HG02759 (cell line): Measurements from ENCODE around the gene TMX2.
"Not testable (repeated sequence)": the region's sequence is repeated elsewhere in the genome, so short reads cannot be mapped to it uniquely, and the experiment has no call there.

Experiments used
- ATAC-seq: cut with Tn5 transposase; IDR thresholded peaks from one replicate; pipeline ENCODE4 v1.9.1; 2021; ENCODE audit warnings: mild to moderate bottlenecking, moderate library complexity; ENCODE audit not compliant: unreplicated experiment

Gene TMX2

DNA sequence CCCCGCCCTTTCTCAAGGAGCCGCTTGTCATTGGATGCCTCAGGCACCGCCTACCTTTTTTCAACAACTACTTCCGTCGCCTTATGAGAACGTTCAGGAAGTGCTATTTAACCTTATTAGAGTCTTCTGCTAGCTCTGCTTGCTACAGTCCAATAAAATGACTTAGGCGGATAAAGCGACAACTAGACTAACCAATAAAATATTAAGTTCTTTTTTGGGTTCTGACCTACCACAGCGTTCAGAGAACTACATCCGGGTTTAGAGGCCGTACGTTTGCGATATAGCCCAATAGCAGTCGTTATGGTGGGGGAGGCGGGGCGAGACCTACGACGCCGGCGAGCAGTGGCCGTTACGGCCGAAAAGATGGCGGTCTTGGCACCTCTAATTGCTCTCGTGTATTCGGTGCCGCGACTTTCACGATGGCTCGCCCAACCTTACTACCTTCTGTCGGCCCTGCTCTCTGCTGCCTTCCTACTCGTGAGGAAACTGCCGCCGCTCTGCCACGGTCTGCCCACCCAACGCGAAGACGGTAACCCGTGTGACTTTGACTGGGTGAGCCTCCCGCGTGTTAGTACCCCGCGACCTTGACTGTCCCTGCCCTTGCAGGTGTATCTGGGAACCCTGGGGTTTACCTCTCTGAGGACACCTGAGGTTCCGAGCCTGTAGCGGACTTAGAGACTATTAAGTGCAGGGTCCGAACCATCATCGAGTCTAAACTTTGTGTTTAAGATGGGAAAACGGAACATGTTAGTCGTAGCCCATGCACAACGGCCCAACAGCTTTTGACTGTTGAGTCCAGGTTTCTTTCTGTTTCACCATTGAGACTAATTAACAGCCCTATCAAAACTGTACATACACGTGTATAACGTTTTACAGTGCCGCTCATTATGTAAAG lies at the start of gene TMX2:
TSS of gene TMX2 (plus strand) at position 338 of the 895 bp plus-strand sequence. CDS start at position 364, 26 bp downstream.
- peak; percentile 88 for ATAC-seq

GRCh38 chr11:57662893-57663292 lies 49.5 kb upstream of the TMX2 start:
- no peak for ATAC-seq

DNA sequence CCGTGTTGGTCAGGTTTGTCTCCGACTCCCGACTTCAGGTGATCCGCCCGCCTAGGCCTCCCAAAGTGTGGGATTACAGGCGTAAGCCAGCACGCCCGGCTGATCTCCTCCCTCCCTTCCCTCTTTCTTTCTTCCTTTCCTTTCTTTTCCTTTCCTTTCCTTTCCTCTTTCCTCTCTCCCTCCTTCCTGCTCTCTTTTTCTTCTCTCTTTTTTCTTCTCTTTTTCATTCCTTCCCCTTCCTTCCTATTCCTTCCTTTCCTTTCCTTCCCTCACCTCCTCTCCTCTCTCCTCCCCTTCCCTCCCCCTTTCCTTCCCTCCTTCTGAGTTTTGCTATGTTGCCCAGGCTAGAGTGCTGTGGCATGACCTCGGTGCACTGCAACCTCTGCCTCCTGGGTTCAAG lies 48.4 kb upstream of the TMX2 start:
- ATAC-seq = no peak

DNA sequence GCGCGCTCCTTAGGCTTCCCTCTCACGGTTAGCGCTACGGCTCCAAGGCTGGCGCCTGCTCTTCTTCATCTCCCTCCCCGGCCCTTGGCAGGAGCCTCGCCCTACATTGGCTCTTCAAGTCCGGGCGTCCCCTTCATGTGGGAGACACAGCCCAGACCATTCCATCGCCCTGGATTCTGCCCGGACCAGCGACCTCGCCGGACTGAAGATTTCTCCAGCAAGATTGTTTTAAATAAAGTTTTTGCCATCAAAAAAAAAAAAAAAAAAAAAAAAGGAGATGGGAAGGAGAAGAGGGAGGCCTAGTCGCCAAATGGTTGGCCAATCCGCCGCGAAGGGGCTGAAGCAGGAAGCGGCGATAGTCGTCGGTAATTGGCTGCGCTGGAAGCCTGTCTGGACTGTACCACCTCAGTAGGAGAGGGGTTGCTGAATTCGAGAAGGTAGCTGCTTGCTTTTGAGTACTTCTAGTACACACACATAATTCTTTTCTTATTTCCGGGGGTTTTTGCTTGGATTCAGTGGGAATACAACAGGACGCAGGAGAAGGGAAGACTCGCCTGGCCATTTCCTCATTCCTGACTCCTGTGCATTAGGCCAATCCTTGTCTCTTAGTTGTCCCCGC lies 45.2 kb upstream of the TMX2 start:
- peak; percentile 64 for ATAC-seq

GRCh38 chr11:57667736-57668433 lies 44.5 kb upstream of the TMX2 start, which contains the start of gene ZDHHC5:
ZDHHC5 (plus strand) TSS chr11:57668114; CDS start chr11:57673091, 4,977 bp downstream.
- ATAC-seq = peak; percentile 88

- ATAC-seq = peak; percentile 10
Observed at GRCh38 chr11:57668434-57668782, 44.0 kb upstream of the TMX2 start.

GRCh38 chr11:57674251-57674650 lies 38.1 kb upstream of the TMX2 start:
- ATAC-seq = no peak

DNA sequence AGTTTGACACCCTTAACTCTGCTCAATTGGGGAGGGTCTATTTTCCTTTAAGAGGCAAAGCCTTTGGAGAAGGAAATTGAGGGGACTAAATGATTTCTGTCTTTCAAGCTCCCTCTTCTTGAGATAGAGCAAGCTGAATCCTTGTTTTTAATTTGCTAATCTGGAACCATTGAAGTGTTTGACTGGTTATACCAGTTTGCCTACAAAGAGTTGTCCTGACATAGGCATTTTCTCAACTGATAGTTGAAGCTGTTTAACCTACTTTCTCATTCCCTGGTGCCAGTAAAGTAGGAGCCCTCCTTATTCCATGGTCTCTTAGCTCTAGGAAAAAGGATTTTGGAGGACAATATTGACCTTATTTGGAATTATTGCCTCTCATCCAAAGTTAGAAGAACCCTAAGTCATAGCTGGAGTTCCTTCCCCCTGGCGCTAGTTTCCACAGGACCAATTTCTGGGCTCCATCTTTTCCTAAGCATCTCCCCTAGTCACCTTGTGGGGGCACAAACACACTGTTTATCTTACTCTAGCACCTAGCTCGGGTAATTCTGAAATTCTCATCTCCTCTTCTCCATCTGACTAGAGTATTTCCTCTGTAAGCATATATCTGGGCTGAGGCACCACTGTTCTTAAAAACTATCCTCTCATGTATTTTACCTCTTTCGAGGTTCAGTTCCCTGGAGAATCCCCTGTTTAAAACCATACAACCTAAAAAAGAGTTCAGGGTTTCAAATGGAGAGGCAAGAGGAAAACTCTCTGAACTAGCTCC lies 37.0 kb upstream of the TMX2 start:
- ATAC-seq = no peak

GRCh38 chr11:57679396-57679795 lies 33.0 kb upstream of the TMX2 start:
- ATAC-seq = no peak

DNA sequence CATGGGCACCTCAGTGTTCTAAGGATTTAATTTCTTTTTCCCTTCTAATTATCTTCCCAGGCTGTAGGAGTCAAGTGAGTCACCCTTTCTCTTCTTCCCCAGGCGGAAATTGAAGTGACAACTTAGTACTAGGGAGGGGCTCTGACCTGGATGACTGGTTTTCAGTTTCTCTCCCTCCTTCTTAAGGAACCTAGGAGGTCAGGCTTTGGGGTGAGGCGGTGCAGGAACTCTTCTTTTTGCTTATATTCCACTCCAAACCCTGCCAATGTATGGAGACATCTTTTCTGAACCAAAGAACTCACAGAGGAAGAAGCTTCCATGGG lies 31.9 kb upstream of the TMX2 start:
- no peak for ATAC-seq

GRCh38 chr11:57681168-57681567 lies 31.2 kb upstream of the TMX2 start:
- ATAC-seq = no peak

GRCh38 chr11:57690474-57690873 lies 21.9 kb upstream of the TMX2 start:
- ATAC-seq = not testable (repeated sequence)

- ATAC-seq = no peak
Observed at GRCh38 chr11:57698843-57699365, 13.5 kb upstream of the TMX2 start.

- no peak for ATAC-seq
Observed at GRCh38 chr11:57699813-57700212, 12.6 kb upstream of the TMX2 start.

- ATAC-seq = no peak
Observed at GRCh38 chr11:57700425-57700824, 12.0 kb upstream of the TMX2 start.

GRCh38 chr11:57703341-57703740 lies 9.1 kb upstream of the TMX2 start:
- no peak for ATAC-seq

- ATAC-seq = no peak
Observed at GRCh38 chr11:57704932-57705331, 7.5 kb upstream of the TMX2 start.

GRCh38 chr11:57705432-57705831 lies 7.0 kb upstream of the TMX2 start:
- ATAC-seq = not testable (repeated sequence)

DNA sequence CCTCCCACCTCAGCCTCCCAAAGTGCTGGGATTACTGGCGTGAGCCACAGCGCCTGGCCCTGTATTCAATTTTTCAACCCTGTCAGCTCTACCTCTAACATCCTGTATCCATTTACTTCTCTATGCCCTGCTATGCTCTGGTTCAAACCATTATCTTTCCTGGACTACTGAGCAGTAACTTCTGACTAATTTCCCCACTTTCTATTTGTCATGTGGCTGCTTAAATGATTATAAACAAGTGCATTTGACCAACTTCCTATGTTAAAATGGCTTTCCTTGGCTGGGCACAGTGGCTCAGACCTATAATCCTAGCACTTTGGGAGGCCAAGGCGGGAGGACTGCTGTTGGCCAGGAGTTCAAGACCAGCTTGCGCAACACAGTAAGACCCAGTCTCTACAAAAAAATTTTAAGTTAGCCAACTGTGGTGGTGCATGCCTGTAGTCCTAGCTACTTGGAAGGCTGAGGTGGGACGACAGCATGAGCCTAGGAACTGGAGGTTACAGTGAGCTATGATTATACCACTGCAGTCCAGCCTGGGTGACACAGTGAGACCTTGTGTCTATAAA lies 2.5 kb upstream of the TMX2 start:
- ATAC-seq = no peak
